Esophagus squamous epithelium (tissue), 5 donors: Measurements from ENCODE around the gene TTC5. TPM values are rescaled to one million over a fixed set of nuclear protein-coding genes. Genes with fewer than 3 reads are reported as not detected.
"Not testable (repeated sequence)": the region's sequence is repeated elsewhere in the genome, so short reads cannot be mapped to it uniquely, and the experiment has no call there.

Source experiments
- DNase-seq: peaks from one replicate; lab custom pipeline; 2025; lab: John Stamatoyannopoulos, UW
- H3K27ac ChIP-seq, 4 donors: fragments of 200-600 bp; sonication (generic); one replicate each; pipeline ENCODE4 v1.5.1; 2016 to 2019; ENCODE audit warnings: mild to moderate bottlenecking in 1 of 4
- H3K27me3 ChIP-seq, 4 donors: fragments of 200-600 bp; sonication (generic); 1 replicate in 3 of 4; 2 replicates in 1 of 4; pipeline versions ENCODE4 v1.5.1 to v1.6.0; 2017 to 2021; ENCODE audit warnings: antibody characterized with exemption in 1 of 4
- H3K36me3 ChIP-seq, 3 donors: fragments of 200-600 bp; sonication (generic); one replicate each; pipeline ENCODE4 v1.5.1; 2016 to 2019
- H3K4me1 ChIP-seq, 3 donors: fragments of 200-600 bp; sonication (generic); one replicate each; pipeline ENCODE4 v1.5.1; 2017 to 2019
- H3K4me3 ChIP-seq, 4 donors: fragments of 200-600 bp; sonication (generic); 1 replicate in 3 of 4; 2 replicates in 1 of 4; pipeline ENCODE4 v1.5.1; 2016 to 2019; ENCODE audit warnings: mild to moderate bottlenecking in 2 of 4, moderate library complexity in 1 of 4
- H3K9me3 ChIP-seq, 3 donors: fragments of 200-600 bp; sonication (generic); one replicate each; pipeline ENCODE4 v1.5.1; 2016 to 2019
- POLR2A ChIP-seq, 4 donors: fragments of 450-650 bp; IDR thresholded peaks; one replicate each; pipeline ENCODE4 v1.6.1; 2017; ENCODE audit warnings: antibody characterized with exemption in 4 of 4, mild to moderate bottlenecking in 4 of 4, moderate library complexity in 3 of 4
- WGBS, 2 donors: methylation state at CpG; one replicate each; pipeline ENCODE4 v1.1.5; 2018; 5-methylcytosine and 5-hydroxymethylcytosine counted together
- intact Hi-C: fragments of 100-400 bp; cut with DNase I; formaldehyde crosslinking; loops from one replicate; pipeline ENCODE4 v1.15.0; 2022
- total RNA-seq, 4 donors: library from RNA; depleted of rRNA; stranded (reverse); fragments of >200 nt; gene quantifications; one replicate each; pipeline ENCODE4 v1.1.0, GENCODE V29; 2016
- TF ChIP-seq, protein P1 (sequence below), 6 experiments: fragments of 450-650 bp in 4 of 6; fragments of 200-600 bp in 2 of 6; sonication (generic) in 2 of 6; IDR thresholded peaks; one replicate each; pipeline ENCODE4 v1.5.1; 2016 to 2019; ENCODE audit warnings: antibody characterized with exemption in 6 of 6, mild to moderate bottlenecking in 4 of 6, moderate library complexity in 4 of 6
- donor health status: DM: yes; HTN: yes; CAD: no.

TTC5 gene
- total RNA-seq, 4 donors from 2014 or later, result 3.9 to 11.8 (median 6.7) TPM

GRCh38 chr14:20278414-20278813, 27.3 kb downstream of the TTC5 start:
- TF ChIP-seq POLR2A (IDR thresholded peaks at IDR 0.05), result no peak
- TF ChIP-seq, protein P1, sequence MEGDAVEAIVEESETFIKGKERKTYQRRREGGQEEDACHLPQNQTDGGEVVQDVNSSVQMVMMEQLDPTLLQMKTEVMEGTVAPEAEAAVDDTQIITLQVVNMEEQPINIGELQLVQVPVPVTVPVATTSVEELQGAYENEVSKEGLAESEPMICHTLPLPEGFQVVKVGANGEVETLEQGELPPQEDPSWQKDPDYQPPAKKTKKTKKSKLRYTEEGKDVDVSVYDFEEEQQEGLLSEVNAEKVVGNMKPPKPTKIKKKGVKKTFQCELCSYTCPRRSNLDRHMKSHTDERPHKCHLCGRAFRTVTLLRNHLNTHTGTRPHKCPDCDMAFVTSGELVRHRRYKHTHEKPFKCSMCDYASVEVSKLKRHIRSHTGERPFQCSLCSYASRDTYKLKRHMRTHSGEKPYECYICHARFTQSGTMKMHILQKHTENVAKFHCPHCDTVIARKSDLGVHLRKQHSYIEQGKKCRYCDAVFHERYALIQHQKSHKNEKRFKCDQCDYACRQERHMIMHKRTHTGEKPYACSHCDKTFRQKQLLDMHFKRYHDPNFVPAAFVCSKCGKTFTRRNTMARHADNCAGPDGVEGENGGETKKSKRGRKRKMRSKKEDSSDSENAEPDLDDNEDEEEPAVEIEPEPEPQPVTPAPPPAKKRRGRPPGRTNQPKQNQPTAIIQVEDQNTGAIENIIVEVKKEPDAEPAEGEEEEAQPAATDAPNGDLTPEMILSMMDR (IDR thresholded peaks at IDR 0.05), result no peak
- WGBS, 2 donors, result 31 to 42% methylated on average over 1 of the region's 1 CpG
- H3K4me3 ChIP-seq, result no peak overlapping the region
- H3K27me3 ChIP-seq, result no peaks in the 10 kb centered on the region
- H3K9me3 ChIP-seq, result peaks cover 0 to 5% (median 0%) of the 10 kb centered on the region in 3 donors
- peaks cover 0 to 30% (median 0%) of the 10 kb centered on the region in 3 donors for H3K36me3 ChIP-seq
- DNase-seq, result no peak
- no peaks in the 10 kb centered on the region for H3K4me1 ChIP-seq
- H3K27ac ChIP-seq, result no peak overlapping the region
- intact Hi-C loops, result no loop called here

- Histone ChIP-seq H3K36me3 (peaks cover 0 to 27% (median 0%) of the 10 kb centered on the region in 3 donors), H3K9me3 (peaks cover 0 to 5% (median 0%) of the 10 kb centered on the region in 3 donors), H3K4me3 (no peak overlapping the region), H3K4me1 (no peaks in the 10 kb centered on the region), H3K27me3 (no peaks in the 10 kb centered on the region), H3K27ac (no peak overlapping the region)
- TF ChIP-seq, protein P1 (IDR thresholded peaks at IDR 0.05), result no peak
- no peak for TF ChIP-seq POLR2A (IDR thresholded peaks at IDR 0.05)
- intact Hi-C loops, result no loop called here
- DNase-seq, result no peak
- 66 to 100% methylated on average over 2 of the region's 2 CpGs for WGBS, 2 donors
Measured at GRCh38 chr14:20277409-20277808, 28.3 kb downstream of the TTC5 start.

DNA sequence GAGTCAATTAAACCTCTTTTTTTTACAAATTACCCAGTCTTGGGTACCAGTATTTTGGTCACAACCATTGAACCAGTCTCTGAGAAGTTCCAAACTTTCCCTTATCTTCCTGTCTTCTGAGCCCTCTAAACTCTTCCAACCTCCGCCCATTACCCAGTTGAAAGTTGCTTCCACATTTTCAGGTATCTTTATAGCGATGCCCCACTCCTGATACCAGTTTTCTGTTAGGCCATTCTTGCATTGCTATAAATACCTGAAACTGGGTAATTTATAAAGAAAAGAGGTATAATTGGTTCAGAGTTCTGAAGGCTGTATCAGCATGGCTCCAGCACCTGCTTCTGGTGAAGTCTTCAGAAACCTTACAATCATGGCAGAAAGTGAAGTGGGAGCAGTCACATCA, 31.7 kb downstream of the TTC5 start:
- Histone ChIP-seq H3K27me3 (no peaks in the 10 kb centered on the region), H3K9me3 (peaks cover 0 to 5% (median 0%) of the 10 kb centered on the region in 3 donors), H3K27ac (no peak overlapping the region), H3K36me3 (no peaks in the 10 kb centered on the region), H3K4me1 (no peaks in the 10 kb centered on the region), H3K4me3 (no peak overlapping the region)
- intact Hi-C loops, result no loop called here
- 95 to 96% methylated on average over 2 of the region's 2 CpGs for WGBS, 2 donors
- DNase-seq, result no peak
- TF ChIP-seq POLR2A (IDR thresholded peaks at IDR 0.05), result no peak
- TF ChIP-seq, protein P1 (IDR thresholded peaks at IDR 0.05), result no peak

DNA sequence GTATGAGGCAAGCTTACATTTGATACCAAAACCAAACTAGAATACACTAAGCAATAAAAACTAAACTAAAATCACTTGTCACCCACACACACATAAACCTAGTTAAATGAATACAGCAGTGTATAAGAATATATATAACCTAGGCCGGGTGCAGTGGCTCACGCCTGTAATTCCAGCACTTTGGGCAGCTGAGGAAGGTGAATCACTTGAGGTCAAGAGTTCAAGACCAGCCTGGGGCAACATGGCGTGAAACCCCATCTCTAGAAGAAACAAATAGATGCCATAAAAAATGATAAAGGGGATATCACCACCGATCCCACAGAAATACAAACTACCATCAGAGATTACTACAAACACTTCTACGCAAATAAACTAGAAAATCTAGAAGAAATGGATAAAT, 41.4 kb downstream of the TTC5 start:
- H3K27me3 ChIP-seq, H3K36me3 ChIP-seq, H3K27ac ChIP-seq, H3K9me3 ChIP-seq, intact Hi-C loops, H3K4me1 ChIP-seq, DNase-seq, H3K4me3 ChIP-seq: not testable (repeated sequence)
- WGBS, 2 donors, result 64 to 68% methylated on average over 5 of the region's 5 CpGs

DNA sequence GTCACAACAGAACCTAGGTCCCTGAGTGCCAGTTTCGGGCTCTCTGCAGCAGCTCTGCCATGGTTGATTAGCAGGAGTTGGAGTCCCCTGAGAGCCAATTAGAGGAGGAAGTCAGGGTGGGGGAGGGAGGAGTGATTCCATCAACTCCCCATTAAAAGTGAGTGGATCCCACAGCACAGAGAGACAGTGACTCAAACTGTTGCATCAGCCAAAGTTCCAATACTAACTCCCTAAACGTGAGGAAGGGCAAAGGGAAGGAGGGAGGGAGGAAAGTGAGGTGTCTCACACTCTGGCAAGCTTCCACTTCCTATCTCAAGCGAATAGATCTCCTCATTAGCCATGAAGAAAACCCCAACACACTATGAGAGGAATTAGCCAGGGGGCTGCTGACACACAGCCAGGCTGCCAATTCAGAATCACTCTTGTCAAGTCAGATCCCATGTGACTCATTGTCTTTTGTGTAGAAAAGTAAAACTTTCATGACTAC, 43.1 kb downstream of the TTC5 start:
- Histone ChIP-seq H3K9me3 (no peaks in the 10 kb centered on the region), H3K27ac (no peak overlapping the region), H3K36me3 (no peaks in the 10 kb centered on the region), H3K4me1 (no peaks in the 10 kb centered on the region), H3K27me3 (no peaks in the 10 kb centered on the region), H3K4me3 (no peak overlapping the region)
- DNase-seq, result no peak
- 32 to 40% methylated on average over 3 of the region's 3 CpGs for WGBS, 2 donors
- intact Hi-C loops, result no loop called here
- TF ChIP-seq POLR2A (IDR thresholded peaks at IDR 0.05), result no peak
- TF ChIP-seq, protein P1 (IDR thresholded peaks at IDR 0.05), result no peak
